Transverse colon (tissue), 4 donors: Measurements from ENCODE around the gene SLC27A4. TPM values are rescaled to one million over a fixed set of nuclear protein-coding genes. Genes with fewer than 3 reads are reported as not detected.

ENCODE experiments used
- DNase-seq: peaks from one replicate; pipeline ENCODE4 v3.0.0-alpha.2; 2019
- H3K27ac ChIP-seq, 4 donors: fragments of 200-600 bp; sonication (generic); 2 replicates each; pipeline ENCODE4 v1.5.1; 2016 to 2018; ENCODE audit warnings: inconsistent platforms in 4 of 4
- H3K27me3 ChIP-seq: fragments of 200-600 bp; sonication (generic); 2 replicates; pipeline ENCODE4 v1.5.1; 2017; ENCODE audit warnings: inconsistent platforms
- H3K36me3 ChIP-seq, 4 donors: fragments of 200-600 bp; sonication (generic); 2 replicates each; pipeline ENCODE4 v1.5.1; 2017 to 2019; ENCODE audit warnings: inconsistent platforms in 4 of 4
- H3K4me1 ChIP-seq, 4 donors: fragments of 200-600 bp; sonication (generic); 2 replicates each; pipeline ENCODE4 v1.5.1; 2017 to 2020; ENCODE audit warnings: inconsistent platforms in 4 of 4
- H3K4me3 ChIP-seq, 4 donors: fragments of 200-600 bp; sonication (generic); 1 replicate in 1 of 4; 2 replicates in 3 of 4; pipeline versions ENCODE4 v1.5.1 to v1.6.1; 2017 to 2019; ENCODE audit warnings: inconsistent platforms in 4 of 4
- H3K9me3 ChIP-seq, 2 donors: fragments of 200-600 bp; sonication (generic); 2 replicates each; pipeline ENCODE4 v1.5.1; 2017 to 2019; ENCODE audit warnings: inconsistent platforms in 2 of 2
- EP300 ChIP-seq: sonication (generic); formaldehyde crosslinking; IDR thresholded peaks from one replicate; pipeline ENCODE4 v1.6.1; 2017; ENCODE audit warnings: antibody characterized with exemption, low read depth
- POLR2A ChIP-seq: fragments of 450-650 bp; IDR thresholded peaks from one replicate; pipeline ENCODE4 v1.6.1; 2016; ENCODE audit warnings: antibody characterized with exemption, mild to moderate bottlenecking, moderate library complexity
- POLR2AphosphoS5 ChIP-seq, 3 donors: sonication (generic); formaldehyde crosslinking; IDR thresholded peaks; one replicate each; pipeline ENCODE4 v1.6.1; 2016; ENCODE audit warnings: antibody characterized with exemption in 3 of 3
- WGBS, 2 donors: methylation state at CpG; one replicate each; pipeline ENCODE4 v1.1.5; 2018; ENCODE audit warnings: low coverage in 1 of 2; 5-methylcytosine and 5-hydroxymethylcytosine counted together
- in situ Hi-C, 4 donors: fragments of 200-750 bp; cut with MboI; loops; one replicate each; pipeline versions ENCODE4 v1.15.0 to v1.15.1; 2017; ENCODE audit warnings: low sequenced_read_pairs in 3 of 4, low pct_ligation_motif_present in 1 of 4, low pct_unique_long_range_greater_than_20kb in 1 of 4
- intact Hi-C: fragments of 100-400 bp; cut with DNase I; formaldehyde crosslinking; loops from one replicate; pipeline ENCODE4 v1.15.1; 2023; ENCODE audit warnings: low total_unique reads
- total RNA-seq, 4 donors: library from RNA; depleted of rRNA; stranded (reverse); fragments of >200 nt; gene quantifications; one replicate each; pipeline ENCODE4 v1.1.0, GENCODE V29; 2016
- TF ChIP-seq, protein P1 (sequence below), 5 experiments: fragments of 200-600 bp in 3 of 5; fragments of 450-650 bp in 2 of 5; sonication (generic) in 3 of 5; IDR thresholded peaks; 1 replicate in 2 of 5; 2 replicates in 3 of 5; pipeline ENCODE4 v1.5.1; 2016 to 2017; ENCODE audit warnings: antibody characterized with exemption in 5 of 5, inconsistent platforms in 3 of 5, mild to moderate bottlenecking in 2 of 5, moderate library complexity in 1 of 5

SLC27A4 gene
- total RNA-seq, 4 donors from 2014 or later: 26.3 to 92.4 (median 44.2) TPM

DNA sequence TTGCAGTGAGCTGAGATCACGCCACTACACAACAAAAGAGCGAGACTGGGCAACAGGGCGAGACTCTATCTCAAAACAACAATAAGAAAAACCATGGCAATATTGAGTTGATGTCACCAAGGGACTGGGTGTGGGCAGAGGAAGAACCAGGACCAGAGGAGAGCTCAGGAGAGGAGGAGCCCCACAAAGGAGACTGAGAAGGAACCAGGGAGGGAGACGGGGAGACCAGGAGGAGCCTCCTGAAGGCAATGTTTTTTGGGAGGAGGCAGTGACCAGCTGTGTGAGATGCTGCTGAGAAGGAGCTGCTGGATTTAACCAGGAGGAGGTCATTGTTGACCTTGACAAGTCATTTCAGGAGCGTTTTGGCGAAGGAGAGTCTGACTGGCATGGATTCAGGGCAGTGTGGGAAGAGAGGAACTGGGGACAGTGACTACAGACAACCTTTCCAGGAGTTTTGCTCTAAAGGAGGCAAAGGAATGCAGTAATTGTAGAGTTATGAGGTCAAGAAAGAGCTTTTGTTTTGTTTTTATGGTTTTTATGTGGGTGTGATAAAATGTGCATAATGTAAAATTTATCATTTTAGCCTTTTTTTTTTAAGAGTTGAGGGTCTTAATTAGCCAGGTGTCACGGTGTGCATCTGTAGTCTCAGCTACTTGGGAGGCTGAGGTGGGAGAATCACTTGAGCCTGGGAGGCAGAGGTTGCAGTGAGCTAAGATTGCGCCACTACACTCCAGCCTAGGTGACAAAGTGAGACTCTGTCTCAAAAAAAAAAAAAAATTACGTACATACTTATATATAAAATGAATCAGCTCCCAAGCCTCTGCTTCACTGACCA, 36.0 kb upstream of the SLC27A4 start:
- H3K27me3 ChIP-seq: no peaks in the 10 kb centered on the region
- no peak overlapping the region for H3K27ac ChIP-seq
- WGBS, 2 donors: 79 to 80% methylated on average over 7 to 9 of the region's 9 CpGs
- DNase-seq: no peak
- in situ Hi-C loops: no loop called here
- H3K4me1 ChIP-seq: peaks cover 0 to under 1% (median 0%) of the 10 kb centered on the region in 4 donors
- TF ChIP-seq EP300 (no peak), POLR2AphosphoS5 (IDR thresholded peaks at IDR 0.05) (no peak), POLR2A (no peak)
- TF ChIP-seq, protein P1, sequence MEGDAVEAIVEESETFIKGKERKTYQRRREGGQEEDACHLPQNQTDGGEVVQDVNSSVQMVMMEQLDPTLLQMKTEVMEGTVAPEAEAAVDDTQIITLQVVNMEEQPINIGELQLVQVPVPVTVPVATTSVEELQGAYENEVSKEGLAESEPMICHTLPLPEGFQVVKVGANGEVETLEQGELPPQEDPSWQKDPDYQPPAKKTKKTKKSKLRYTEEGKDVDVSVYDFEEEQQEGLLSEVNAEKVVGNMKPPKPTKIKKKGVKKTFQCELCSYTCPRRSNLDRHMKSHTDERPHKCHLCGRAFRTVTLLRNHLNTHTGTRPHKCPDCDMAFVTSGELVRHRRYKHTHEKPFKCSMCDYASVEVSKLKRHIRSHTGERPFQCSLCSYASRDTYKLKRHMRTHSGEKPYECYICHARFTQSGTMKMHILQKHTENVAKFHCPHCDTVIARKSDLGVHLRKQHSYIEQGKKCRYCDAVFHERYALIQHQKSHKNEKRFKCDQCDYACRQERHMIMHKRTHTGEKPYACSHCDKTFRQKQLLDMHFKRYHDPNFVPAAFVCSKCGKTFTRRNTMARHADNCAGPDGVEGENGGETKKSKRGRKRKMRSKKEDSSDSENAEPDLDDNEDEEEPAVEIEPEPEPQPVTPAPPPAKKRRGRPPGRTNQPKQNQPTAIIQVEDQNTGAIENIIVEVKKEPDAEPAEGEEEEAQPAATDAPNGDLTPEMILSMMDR (IDR thresholded peaks at IDR 0.05): no peak
- intact Hi-C loops: no loop called here
- no peaks in the 10 kb centered on the region for H3K9me3 ChIP-seq
- H3K36me3 ChIP-seq: peaks cover 0 to 3% (median 0%) of the 10 kb centered on the region in 4 donors
- no peak overlapping the region for H3K4me3 ChIP-seq

DNA sequence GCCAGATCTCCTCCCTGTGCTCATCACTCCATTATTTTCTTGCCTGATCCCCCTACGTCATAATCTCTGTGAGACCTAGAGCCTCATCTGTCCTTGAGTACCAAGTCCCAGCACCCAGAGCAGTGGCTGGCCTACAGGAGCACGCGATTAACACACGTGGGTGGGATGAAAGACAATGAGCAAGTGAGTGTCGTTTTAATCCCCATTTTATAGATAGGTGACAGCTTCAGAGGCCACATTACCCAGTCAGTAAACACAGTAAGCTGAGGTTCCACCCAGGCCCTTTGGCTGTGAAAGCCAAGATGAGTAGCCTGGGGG, 35.4 kb upstream of the SLC27A4 start:
- Histone ChIP-seq H3K27me3 (no peaks in the 10 kb centered on the region), H3K4me3 (no peak overlapping the region), H3K27ac (no peak overlapping the region), H3K4me1 (no peaks in the 10 kb centered on the region), H3K9me3 (no peaks in the 10 kb centered on the region), H3K36me3 (peaks cover 0 to 7% (median 3%) of the 10 kb centered on the region in 4 donors)
- 63 to 67% methylated on average over 4 to 5 of the region's 5 CpGs for WGBS, 2 donors
- TF ChIP-seq POLR2AphosphoS5 (IDR thresholded peaks at IDR 0.05): no peak
- TF ChIP-seq, protein P1 (IDR thresholded peaks at IDR 0.05): no peak
- no peak for TF ChIP-seq EP300
- no peak for TF ChIP-seq POLR2A
- in situ Hi-C loops (no loop called here), intact Hi-C loops (no loop called here)
- DNase-seq: peak; percentile 18

DNA sequence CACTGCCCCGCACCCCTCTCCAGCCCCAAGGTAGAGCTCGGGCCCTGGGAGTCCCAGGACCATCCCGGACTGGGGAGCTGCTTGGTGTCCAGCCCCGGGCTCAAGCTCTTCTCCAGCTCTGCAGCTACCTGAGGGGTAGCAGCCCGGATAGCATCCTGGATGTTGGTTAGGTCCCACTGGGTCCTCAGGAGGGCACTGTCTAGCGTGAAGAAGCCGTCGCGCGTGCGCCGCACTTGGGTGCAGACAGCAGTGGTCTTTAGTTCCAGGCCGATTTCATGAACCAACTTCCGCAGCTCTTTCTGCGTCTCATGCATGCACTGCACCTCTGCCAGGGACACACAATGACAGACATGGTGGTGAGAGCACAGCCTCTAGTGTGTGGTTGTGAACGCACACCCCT, 30.8 kb upstream of the SLC27A4 start:
- in situ Hi-C loops (no loop called here), intact Hi-C loops (no loop called here)
- no peak for DNase-seq
- Histone ChIP-seq H3K4me3 (no peak overlapping the region), H3K36me3 (peaks cover 0 to 24% (median 8%) of the 10 kb centered on the region in 4 donors), H3K27me3 (no peaks in the 10 kb centered on the region), H3K27ac (no peak overlapping the region), H3K9me3 (no peaks in the 10 kb centered on the region), H3K4me1 (no peaks in the 10 kb centered on the region)
- 95% methylated on average over 16 of the region's 16 CpGs; no CpG with 5 or more reads in 1 of the 2 donors for WGBS, 2 donors
- TF ChIP-seq POLR2AphosphoS5 (IDR thresholded peaks at IDR 0.05) (no peak), EP300 (no peak), POLR2A (no peak)
- TF ChIP-seq, protein P1 (IDR thresholded peaks at IDR 0.05): no peak

DNA sequence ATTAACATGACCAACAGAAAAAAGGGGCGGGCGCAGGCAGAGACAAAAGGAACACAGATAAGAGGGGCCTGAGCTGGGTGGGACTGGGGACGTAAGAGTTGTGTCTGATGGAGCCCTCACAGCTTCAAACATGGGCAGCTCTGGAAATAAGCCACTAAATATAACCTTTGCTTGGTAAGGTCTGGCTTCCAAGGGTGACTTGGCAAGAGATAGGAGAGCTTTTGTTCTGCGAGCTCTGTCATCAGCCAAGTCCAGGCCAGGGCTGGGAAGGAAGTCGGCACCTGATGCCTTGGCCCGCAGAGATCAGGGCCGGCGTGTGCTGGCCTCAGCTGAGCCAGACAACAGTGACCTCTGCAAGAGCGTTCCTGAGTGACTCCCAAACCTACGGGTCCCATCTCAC, 29.9 kb upstream of the SLC27A4 start:
- Histone ChIP-seq H3K9me3 (no peaks in the 10 kb centered on the region), H3K4me3 (no peak overlapping the region), H3K4me1 (no peaks in the 10 kb centered on the region), H3K27ac (no peak overlapping the region), H3K36me3 (peaks cover 0 to 31% (median 8%) of the 10 kb centered on the region in 4 donors), H3K27me3 (no peaks in the 10 kb centered on the region)
- no peak for DNase-seq
- 88 to 95% methylated on average over 3 to 10 of the region's 10 CpGs for WGBS, 2 donors
- TF ChIP-seq, protein P1 (IDR thresholded peaks at IDR 0.05): no peak
- TF ChIP-seq POLR2A (no peak), EP300 (no peak), POLR2AphosphoS5 (IDR thresholded peaks at IDR 0.05) (no peak)
- in situ Hi-C loops: no loop called here
- intact Hi-C loops: no loop called here
